Neural progenitor cell (in vitro differentiated cells): ENCODE data around the gene NEK4.

Experiments used
- CTCF ChIP-seq: fragments of 200-600 bp; sonication (generic); IDR thresholded peaks from 2 replicates; pipeline ENCODE4 v1.5.1; 2017; ENCODE audit warnings: antibody characterized with exemption, mild to moderate bottlenecking
- EZH2 ChIP-seq: fragments of 200-600 bp; sonication (generic); IDR thresholded peaks from 2 replicates; pipeline ENCODE4 v1.6.1; 2017; ENCODE audit warnings: antibody characterized with exemption, mild to moderate bottlenecking, moderate library complexity
- EZH2phosphoT487 ChIP-seq: fragments of 200-600 bp; sonication (generic); IDR thresholded peaks from 2 replicates; pipeline ENCODE4 v1.6.1; 2017; ENCODE audit warnings: antibody characterized with exemption

DNA sequence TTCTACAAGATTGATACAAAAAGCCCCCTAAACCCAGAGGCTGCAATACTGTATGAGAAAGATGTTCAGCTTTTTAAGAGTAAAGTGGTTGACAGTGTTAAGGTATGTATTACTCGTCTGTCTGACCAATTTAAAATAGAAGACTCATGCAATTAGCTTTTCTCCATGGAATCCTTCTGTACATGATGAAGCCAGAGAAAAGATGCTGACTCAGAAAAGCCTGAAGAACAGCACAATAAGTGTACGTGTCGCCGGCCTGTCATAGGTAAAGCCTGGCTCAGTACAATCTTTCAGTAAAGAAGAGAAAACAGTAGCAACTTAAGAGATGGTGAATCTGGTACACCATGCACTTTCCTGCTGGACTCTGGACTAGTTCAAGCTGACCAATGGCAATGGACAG, 16.4 kb downstream of the NEK4 start:
- no peak for TF ChIP-seq CTCF
- no peak for TF ChIP-seq EZH2
- TF ChIP-seq EZH2phosphoT487, result no peak
